ENCODE results near the gene NTS.

DNA sequence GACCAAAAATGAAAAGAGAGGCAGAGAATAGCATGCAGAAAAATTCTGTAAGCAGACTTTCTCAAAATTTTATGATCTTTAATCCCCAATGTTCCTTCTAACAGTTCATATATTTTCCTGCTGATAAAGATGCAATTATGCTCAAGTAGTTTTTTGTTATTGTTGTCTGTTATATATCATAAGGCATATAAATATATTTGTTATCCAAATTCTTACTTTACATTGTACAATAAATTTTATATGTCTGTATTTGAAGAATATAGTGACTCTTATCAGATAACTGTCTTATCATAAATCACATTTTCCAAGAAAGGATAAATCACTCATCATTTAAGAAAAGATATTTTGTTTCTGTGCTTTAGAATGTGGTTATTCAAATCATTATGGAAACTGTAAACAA is 40.5 kb upstream of the NTS start:
- no peak for TF ChIP-seq EZH2 (IDR thresholded peaks at IDR 0.05; ENCODE audit: insufficient read depth, poor library complexity, severe bottlenecking)
- no peak for TF ChIP-seq EZH2phosphoT487 (IDR thresholded peaks at IDR 0.05; ENCODE audit: insufficient read depth, low read depth)
